Keratinocyte (primary cell): Measurements from ENCODE around the gene MFSD12. TPM values are rescaled to one million over a fixed set of nuclear protein-coding genes. Genes with fewer than 3 reads are reported as not detected.
A peak's percentile ranks its signal among the peaks of the same experiment; 100 is the strongest.

Experiments used
- DNase-seq: peaks from one replicate; pipeline ENCODE4 v3.0.0-alpha.2; 2011; ENCODE audit warnings: low read depth, missing footprints, low spot score
- FAIRE-seq: peaks from 2 replicates; lab custom pipeline; 2011; peaks lifted over from hg19 to GRCh38; lab: Jason Lieb, UNC
- H2AFZ ChIP-seq: 2 replicates; pipeline ENCODE4 v1.6.0; 2012; ENCODE audit warnings: low read length, control low read depth, inconsistent platforms; ENCODE audit not compliant: control insufficient read depth
- H3K27ac ChIP-seq: 2 replicates; pipeline ENCODE4 v1.5.1; 2011; ENCODE audit warnings: low read length; ENCODE audit not compliant: control insufficient read depth, insufficient read depth
- H3K27me3 ChIP-seq: 3 replicates; pipeline ENCODE4 v1.6.0; 2011; ENCODE audit warnings: low read length; ENCODE audit not compliant: control insufficient read depth, insufficient read depth; ENCODE audit errors: extremely low read depth
- H3K36me3 ChIP-seq, 2 experiments: 2 replicates in 1 of 2; 3 replicates in 1 of 2; pipeline ENCODE4 v1.5.1; 2011; ENCODE audit warnings: low read length in 2 of 2, mild to moderate bottlenecking in 1 of 2; ENCODE audit not compliant: control insufficient read depth in 2 of 2, insufficient read depth in 2 of 2; ENCODE audit errors: extremely low read depth in 1 of 2
- H3K4me1 ChIP-seq: 3 replicates; pipeline ENCODE4 v1.5.1; 2011; ENCODE audit warnings: low read length; ENCODE audit not compliant: control insufficient read depth, insufficient read depth; ENCODE audit errors: extremely low read depth
- H3K4me2 ChIP-seq: 3 replicates; pipeline ENCODE4 v1.6.0; 2011; ENCODE audit warnings: low read depth, low read length; ENCODE audit not compliant: control insufficient read depth, insufficient read depth; ENCODE audit errors: extremely low read depth
- H3K4me3 ChIP-seq, 3 experiments: fragments of 200-600 bp in 1 of 3; sonication (generic) in 1 of 3; 2 replicates in 2 of 3; 3 replicates in 1 of 3; pipeline ENCODE4 v1.5.1; 2011 to 2016; ENCODE audit warnings: low read length in 3 of 3, mild to moderate bottlenecking in 3 of 3, control low read depth in 2 of 3, inconsistent platforms in 1 of 3, low read depth in 1 of 3, mixed read lengths in 1 of 3, mixed run types in 1 of 3, moderate library complexity in 1 of 3; ENCODE audit not compliant: control insufficient read depth in 2 of 3, insufficient read depth in 2 of 3; ENCODE audit errors: extremely low read depth in 1 of 3
- H3K79me2 ChIP-seq: 2 replicates; pipeline ENCODE4 v1.6.0; 2012; ENCODE audit warnings: low read length; ENCODE audit not compliant: control insufficient read depth, insufficient read depth
- H3K9ac ChIP-seq: 3 replicates; pipeline ENCODE4 v1.6.0; 2011; ENCODE audit warnings: low read length; ENCODE audit not compliant: control insufficient read depth, insufficient read depth; ENCODE audit errors: extremely low read depth
- H3K9me1 ChIP-seq: 3 replicates; pipeline ENCODE4 v1.6.0; 2011; ENCODE audit warnings: low read length; ENCODE audit not compliant: control insufficient read depth, insufficient read depth; ENCODE audit errors: extremely low read depth
- H3K9me3 ChIP-seq: 2 replicates; pipeline ENCODE4 v1.5.1; 2012; ENCODE audit warnings: low read depth, low read length; ENCODE audit not compliant: control insufficient read depth
- H4K20me1 ChIP-seq: 3 replicates; pipeline ENCODE4 v1.6.0; 2011; ENCODE audit warnings: low read length; ENCODE audit not compliant: control insufficient read depth, insufficient read depth; ENCODE audit errors: extremely low read depth
- EZH2 ChIP-seq: IDR thresholded peaks from one replicate; pipeline ENCODE4 v1.6.1; 2012; ENCODE audit warnings: inconsistent platforms, mild to moderate bottlenecking, low read length, moderate library complexity
- dilution Hi-C: fragments of 300-500 bp; cut with MboI; formaldehyde crosslinking; loops from one replicate; pipeline ENCODE4 v1.7.0; 2020; ENCODE audit warnings: low sequenced_read_pairs; ENCODE audit not compliant: extremely low pct_ligation_motif_present
- polyA plus RNA-seq, 5 experiments: library from polyadenylated mRNA; depleted of rRNA in 3 of 5; stranded (reverse) in 3 of 5; stranded (forward) in 1 of 5; unstranded in 1 of 5; fragments of >200 nt; gene quantifications; 1 replicate in 1 of 5; 2 replicates in 3 of 5; 3 replicates in 1 of 5; pipeline versions ENCODE4 v1.2.1 to v1.2.3, GENCODE V29; 2011 to 2012; ENCODE audit warnings: missing spikeins in 2 of 5, low read depth in 1 of 5, low replicate concordance in 1 of 5
- TF ChIP-seq, protein P1 (sequence below), 3 experiments: IDR thresholded peaks in 1 of 3; conservative IDR thresholded peaks in 1 of 3; optimal IDR thresholded peaks in 1 of 3; 2 replicates in 2 of 3; 3 replicates in 1 of 3; pipeline versions ENCODE3 to v1.5.1; 2011; ENCODE audit warnings: low read length in 3 of 3, mild to moderate bottlenecking in 3 of 3, moderate library complexity in 2 of 3, control low read depth in 1 of 3, inconsistent platforms in 1 of 3; ENCODE audit not compliant: insufficient read depth in 2 of 3; ENCODE audit errors: extremely low read depth in 1 of 3

MFSD12 gene
- polyA plus RNA-seq, 1 donor (not counting 4 experiments of a cell fraction or from before 2014, with no cell fraction given): 30.0 TPM

DNA sequence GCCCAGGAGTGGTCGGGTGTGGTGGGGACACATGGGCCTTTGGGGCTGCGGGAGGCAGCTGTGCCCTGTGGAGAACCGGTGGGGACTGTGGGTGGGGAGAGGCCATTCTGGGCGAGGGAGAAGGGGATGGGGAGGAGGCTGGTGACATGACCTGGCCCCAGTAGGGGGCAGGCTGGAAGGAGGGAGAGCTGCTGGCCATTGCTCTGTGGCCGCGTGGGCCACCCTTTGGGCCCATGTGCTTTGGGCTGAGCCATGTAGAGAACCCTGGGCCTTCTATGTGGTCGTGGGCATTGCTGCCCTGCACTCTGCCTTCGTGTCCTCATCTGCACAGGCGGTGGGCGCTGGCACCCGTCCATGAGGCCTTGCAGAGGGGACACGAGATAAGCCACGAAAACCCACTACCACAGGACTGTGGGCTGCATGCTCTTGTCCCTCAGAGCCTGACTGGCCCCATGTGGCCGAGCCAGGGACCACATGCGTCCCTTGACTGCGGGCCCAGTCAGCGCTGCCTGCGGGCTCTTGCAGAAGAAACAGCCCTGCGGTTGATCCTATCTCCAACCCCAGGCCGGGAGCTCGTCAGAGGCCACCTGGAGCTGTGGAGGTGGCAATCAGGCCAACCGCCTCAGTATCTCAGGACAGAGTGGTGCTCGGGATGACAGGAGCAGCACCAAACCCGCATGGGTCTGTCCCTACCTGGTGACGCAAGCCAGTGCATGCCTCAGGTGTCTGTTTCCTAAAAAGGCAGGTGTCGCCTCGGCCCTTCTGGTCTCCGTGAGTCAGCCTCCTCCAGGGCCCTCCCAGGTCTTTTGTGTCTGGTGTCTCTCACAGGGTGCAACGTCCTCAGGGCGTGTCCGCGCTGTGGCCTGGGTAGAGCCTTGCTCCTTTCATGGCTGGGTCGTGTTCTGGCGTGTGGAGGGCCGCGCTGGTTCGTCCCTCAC lies 37.0 kb downstream of the MFSD12 start:
- peak overlapping the region; percentile 52 for H3K9ac ChIP-seq
- H3K79me2 ChIP-seq: peaks cover 67% of the 10 kb centered on the region
- TF ChIP-seq, protein P1, sequence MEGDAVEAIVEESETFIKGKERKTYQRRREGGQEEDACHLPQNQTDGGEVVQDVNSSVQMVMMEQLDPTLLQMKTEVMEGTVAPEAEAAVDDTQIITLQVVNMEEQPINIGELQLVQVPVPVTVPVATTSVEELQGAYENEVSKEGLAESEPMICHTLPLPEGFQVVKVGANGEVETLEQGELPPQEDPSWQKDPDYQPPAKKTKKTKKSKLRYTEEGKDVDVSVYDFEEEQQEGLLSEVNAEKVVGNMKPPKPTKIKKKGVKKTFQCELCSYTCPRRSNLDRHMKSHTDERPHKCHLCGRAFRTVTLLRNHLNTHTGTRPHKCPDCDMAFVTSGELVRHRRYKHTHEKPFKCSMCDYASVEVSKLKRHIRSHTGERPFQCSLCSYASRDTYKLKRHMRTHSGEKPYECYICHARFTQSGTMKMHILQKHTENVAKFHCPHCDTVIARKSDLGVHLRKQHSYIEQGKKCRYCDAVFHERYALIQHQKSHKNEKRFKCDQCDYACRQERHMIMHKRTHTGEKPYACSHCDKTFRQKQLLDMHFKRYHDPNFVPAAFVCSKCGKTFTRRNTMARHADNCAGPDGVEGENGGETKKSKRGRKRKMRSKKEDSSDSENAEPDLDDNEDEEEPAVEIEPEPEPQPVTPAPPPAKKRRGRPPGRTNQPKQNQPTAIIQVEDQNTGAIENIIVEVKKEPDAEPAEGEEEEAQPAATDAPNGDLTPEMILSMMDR (optimal IDR thresholded peaks at IDR 0.05 in 1 of 3, IDR thresholded peaks at IDR 0.05 in 1 of 3, conservative IDR thresholded peaks at IDR 0.05 in 1 of 3; ENCODE audit: extremely low read depth in 1 of 3, insufficient read depth in 2 of 3, low read length in 3 of 3): peak in 2 of 3 experiments; percentile 17 to 31
- no peak for TF ChIP-seq EZH2
- peak overlapping the region in 1 of 3 experiments; percentile 9 for H3K4me3 ChIP-seq
- peaks cover 48% of the 10 kb centered on the region for H4K20me1 ChIP-seq
- peak overlapping the region; percentile 60 for H3K4me2 ChIP-seq
- DNase-seq (peak; percentile 80), FAIRE-seq (peak; percentile 94)
- H3K27ac ChIP-seq: peak overlapping the region; percentile 51
- H3K4me1 ChIP-seq: peaks cover 16% of the 10 kb centered on the region
- no peaks in the 10 kb centered on the region for H3K9me3 ChIP-seq
- H2AFZ ChIP-seq: no peak overlapping the region
- peaks cover 11 to 16% of the 10 kb centered on the region in 2 experiments for H3K36me3 ChIP-seq
- no peaks in the 10 kb centered on the region for H3K27me3 ChIP-seq
- dilution Hi-C loops: no loop called here
- peaks cover 2% of the 10 kb centered on the region for H3K9me1 ChIP-seq

DNA sequence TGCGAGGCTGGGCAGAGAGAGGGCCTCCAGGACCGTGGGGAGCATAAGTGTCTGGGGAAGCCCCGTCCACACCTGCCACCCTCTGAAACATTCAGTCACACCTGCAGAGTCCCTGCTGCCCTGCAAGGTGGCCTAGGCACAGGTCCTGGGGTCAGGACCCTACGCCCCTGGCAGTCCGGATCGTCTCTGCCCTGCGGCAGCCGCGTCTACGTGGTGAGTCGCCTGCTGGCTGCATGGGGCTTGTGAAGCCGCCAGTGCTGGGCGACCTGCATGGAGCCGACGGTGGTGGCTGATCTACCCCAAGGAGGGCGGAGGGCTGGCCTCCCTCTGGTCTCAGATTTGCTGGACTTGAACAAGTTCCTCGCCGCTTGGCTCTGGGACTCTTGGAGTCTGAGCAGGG lies 38.3 kb downstream of the MFSD12 start:
- H3K36me3 ChIP-seq: peaks cover 7 to 12% of the 10 kb centered on the region in 2 experiments

More for the DNA sequence above, 38.3 kb downstream of the MFSD12 start:
- Histone ChIP-seq H3K9me1 (peaks cover 3% of the 10 kb centered on the region), H3K27ac (no peak overlapping the region), H3K79me2 (peaks cover 75% of the 10 kb centered on the region), H3K27me3 (no peaks in the 10 kb centered on the region), H3K4me2 (no peak overlapping the region), H3K9me3 (no peaks in the 10 kb centered on the region), H2AFZ (no peak overlapping the region), H3K4me3 (no peak overlapping the region), H3K4me1 (peaks cover 16% of the 10 kb centered on the region), H3K9ac (no peak overlapping the region), H4K20me1 (peaks cover 57% of the 10 kb centered on the region)
- FAIRE-seq (no peak), DNase-seq (no peak)
- TF ChIP-seq, protein P1 (optimal IDR thresholded peaks at IDR 0.05 in 1 of 3, IDR thresholded peaks at IDR 0.05 in 1 of 3, conservative IDR thresholded peaks at IDR 0.05 in 1 of 3; ENCODE audit: extremely low read depth in 1 of 3, insufficient read depth in 2 of 3, low read length in 3 of 3): no peak
- no peak for TF ChIP-seq EZH2
- dilution Hi-C loops: no loop called here
